ENCODE data around the gene CTR9. TPM values are rescaled to one million over a fixed set of nuclear protein-coding genes. Genes with fewer than 3 reads are reported as not detected.

Gene CTR9
- total and polyA plus RNA-seq, 2 of the 8 experiments (the other 6 are each of a cell fraction or from before 2014, with no cell fraction given) = 6.1 to 37.7 TPM

DNA sequence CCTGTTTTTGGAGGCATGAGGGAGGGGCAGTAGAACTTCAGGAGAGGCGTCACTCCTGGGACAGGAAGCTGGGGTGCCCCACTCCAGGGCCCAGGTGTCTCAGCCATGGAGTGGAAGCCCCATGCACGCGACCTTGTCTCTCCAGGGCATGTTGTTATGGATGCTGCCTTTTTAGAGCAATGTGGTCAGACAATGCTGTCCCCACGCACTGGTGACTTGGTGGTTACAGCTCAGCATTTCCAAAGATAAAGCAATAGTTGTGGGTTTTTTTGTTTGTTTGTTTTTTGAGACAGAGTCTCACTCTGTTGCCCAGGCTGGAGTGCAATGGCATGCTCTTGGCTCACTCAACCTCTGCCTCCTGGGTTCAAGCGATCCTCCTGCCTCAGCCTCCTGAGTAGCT, 35.4 kb downstream of the CTR9 start (continued):
- no peak for TF ChIP-seq POLR2AphosphoS5 (IDR thresholded peaks at IDR 0.05; ENCODE audit: low read depth, low read length)
- TF ChIP-seq NRF1 (IDR thresholded peaks at IDR 0.05; ENCODE audit: low read depth, low read length) = no peak
- no peak for TF ChIP-seq SAP30 (IDR thresholded peaks at IDR 0.05; ENCODE audit: insufficient read depth, insufficient replicate concordance, low read length)
- no peak for TF ChIP-seq TEAD4 (IDR thresholded peaks at IDR 0.05; ENCODE audit: low read depth, low read length)
- TF ChIP-seq FOSL1 (IDR thresholded peaks at IDR 0.05; ENCODE audit: insufficient read depth, low read depth, low read length) = no peak
- no peak for TF ChIP-seq PHF8 (conservative IDR thresholded peaks at IDR 0.05; ENCODE audit: low read depth, low read length)
- TF ChIP-seq TAF1 (IDR thresholded peaks at IDR 0.05; ENCODE audit: low read depth, low read length) = no peak

All from H1 (cell line).